Ascending aorta (tissue), 2 donors: ENCODE results near the gene LBR. TPM values are rescaled to one million over a fixed set of nuclear protein-coding genes. Genes with fewer than 3 reads are reported as not detected.

ENCODE experiments used
- DNase-seq, 2 donors: peaks; one replicate each; pipeline ENCODE4 v3.0.0-alpha.2; 2019; ENCODE audit warnings: low spot score in 2 of 2
- H3K27ac ChIP-seq, 2 donors: fragments of 200-600 bp; sonication (generic); one replicate each; pipeline ENCODE4 v1.5.1; 2016 to 2017; ENCODE audit warnings: mild to moderate bottlenecking in 1 of 2
- H3K27me3 ChIP-seq: fragments of 200-600 bp; sonication (generic); one replicate; pipeline ENCODE4 v1.5.1; 2017
- H3K36me3 ChIP-seq, 2 donors: fragments of 200-600 bp; sonication (generic); one replicate each; pipeline ENCODE4 v1.5.1; 2016
- H3K4me1 ChIP-seq, 2 donors: fragments of 200-600 bp; sonication (generic); one replicate each; pipeline ENCODE4 v1.5.1; 2016 to 2017; ENCODE audit warnings: mild to moderate bottlenecking in 1 of 2
- H3K4me3 ChIP-seq, 2 donors: fragments of 200-600 bp; sonication (generic); one replicate each; pipeline ENCODE4 v1.5.1; 2016 to 2017; ENCODE audit warnings: mild to moderate bottlenecking in 1 of 2
- H3K9me3 ChIP-seq, 2 donors: fragments of 200-600 bp; sonication (generic); one replicate each; pipeline ENCODE4 v1.5.1; 2016
- intact Hi-C: fragments of 100-400 bp; cut with DNase I; formaldehyde crosslinking; loops from one replicate; pipeline ENCODE4 v1.15.1; 2023
- total RNA-seq: library from RNA; depleted of rRNA; stranded (reverse); fragments of >200 nt; gene quantifications from one replicate; pipeline ENCODE4 v1.1.0, GENCODE V29; 2016
- TF ChIP-seq, protein P1 (sequence below), 3 experiments: fragments of 200-600 bp in 2 of 3; fragments of 450-650 bp in 1 of 3; sonication (generic) in 2 of 3; IDR thresholded peaks; one replicate each; pipeline ENCODE4 v1.5.1; 2016 to 2019; ENCODE audit warnings: antibody characterized with exemption in 3 of 3, mild to moderate bottlenecking in 1 of 3, moderate library complexity in 1 of 3

Gene LBR
- 21.1 TPM for total RNA-seq

DNA sequence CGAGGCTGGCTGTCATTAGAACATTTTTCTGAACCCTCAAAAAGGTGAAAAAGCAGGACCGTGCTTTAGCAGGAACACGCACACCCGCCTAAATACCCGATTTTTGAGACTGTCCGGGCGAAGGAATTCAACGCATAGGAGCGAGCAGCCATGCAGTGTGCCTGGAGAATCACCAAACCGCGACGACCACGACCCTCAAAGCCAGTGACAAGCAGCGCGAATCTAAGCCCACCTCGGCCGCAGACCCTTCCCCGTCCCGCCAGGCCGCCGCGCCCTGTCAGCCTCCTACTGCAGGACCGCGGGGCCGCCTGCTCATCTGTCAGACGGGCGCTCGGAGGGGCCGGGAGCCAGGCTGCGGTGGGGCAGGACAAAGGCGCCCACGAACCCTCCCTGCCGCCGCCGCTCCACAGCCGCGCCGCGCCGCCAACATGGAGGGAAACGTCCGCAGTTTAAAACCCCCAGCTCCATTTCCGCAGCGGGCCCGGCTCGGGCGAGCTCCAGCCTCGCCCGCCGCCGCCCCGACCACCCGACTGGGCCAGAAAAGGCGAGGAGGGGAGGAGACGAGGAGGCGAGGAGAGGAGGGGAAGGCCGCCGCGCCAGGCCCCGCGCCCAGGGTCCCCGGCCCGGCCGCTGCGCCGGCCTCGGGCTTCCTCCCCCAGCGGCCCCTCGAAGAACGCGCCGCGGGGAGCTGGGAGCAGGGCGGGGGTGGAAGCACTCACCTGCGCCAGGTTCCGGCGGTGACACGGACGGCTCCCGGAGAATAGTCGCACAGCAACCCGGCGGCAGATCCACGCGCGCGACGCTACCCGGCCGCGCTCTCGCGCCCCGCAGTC is at the start of gene LBR:
TSS of gene LBR (minus strand) at position 804 of the 833 bp plus-strand sequence. CDS start 3,963 bp downstream, outside the sequence.
- Histone ChIP-seq H3K4me1 (peaks cover 3 to 26% of the 10 kb centered on the region in 2 donors), H3K27ac (peak within 1 kb of the TSS; percentile 52 to 89), H3K27me3 (no peaks in the 10 kb centered on the region), H3K4me3 (peak within 1 kb of the TSS; percentile 94 to 98), H3K9me3 (no peaks in the 10 kb centered on the region), H3K36me3 (no peaks in the 10 kb centered on the region)
- intact Hi-C loops = loop anchor here (1.0 to 5.0 kb wide), 5 partner anchors 19 to 1890 kb away; partner anchors contain the start of genes CDC42BPA, PSEN2, PYCR2 and SDE2
- DNase-seq = peak in 1 of 2 donors; percentile 75
- TF ChIP-seq, protein P1, sequence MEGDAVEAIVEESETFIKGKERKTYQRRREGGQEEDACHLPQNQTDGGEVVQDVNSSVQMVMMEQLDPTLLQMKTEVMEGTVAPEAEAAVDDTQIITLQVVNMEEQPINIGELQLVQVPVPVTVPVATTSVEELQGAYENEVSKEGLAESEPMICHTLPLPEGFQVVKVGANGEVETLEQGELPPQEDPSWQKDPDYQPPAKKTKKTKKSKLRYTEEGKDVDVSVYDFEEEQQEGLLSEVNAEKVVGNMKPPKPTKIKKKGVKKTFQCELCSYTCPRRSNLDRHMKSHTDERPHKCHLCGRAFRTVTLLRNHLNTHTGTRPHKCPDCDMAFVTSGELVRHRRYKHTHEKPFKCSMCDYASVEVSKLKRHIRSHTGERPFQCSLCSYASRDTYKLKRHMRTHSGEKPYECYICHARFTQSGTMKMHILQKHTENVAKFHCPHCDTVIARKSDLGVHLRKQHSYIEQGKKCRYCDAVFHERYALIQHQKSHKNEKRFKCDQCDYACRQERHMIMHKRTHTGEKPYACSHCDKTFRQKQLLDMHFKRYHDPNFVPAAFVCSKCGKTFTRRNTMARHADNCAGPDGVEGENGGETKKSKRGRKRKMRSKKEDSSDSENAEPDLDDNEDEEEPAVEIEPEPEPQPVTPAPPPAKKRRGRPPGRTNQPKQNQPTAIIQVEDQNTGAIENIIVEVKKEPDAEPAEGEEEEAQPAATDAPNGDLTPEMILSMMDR (IDR thresholded peaks at IDR 0.05) = no peak

- DNase-seq = no peak
- TF ChIP-seq, protein P1 (IDR thresholded peaks at IDR 0.05) = no peak
- intact Hi-C loops = loop anchor here (5.0 kb wide), 2 partner anchors 75 to 175 kb away; partner anchors contain the start of gene ENAH
- Histone ChIP-seq H3K27ac (no peak overlapping the region), H3K4me3 (no peak overlapping the region), H3K27me3 (no peaks in the 10 kb centered on the region), H3K36me3 (no peaks in the 10 kb centered on the region), H3K4me1 (peaks cover 0 to 21% of the 10 kb centered on the region in 2 donors), H3K9me3 (no peaks in the 10 kb centered on the region)
These were observed 49.6 kb upstream of the LBR start for GRCh38 chr1:225477296-225477911.

DNA sequence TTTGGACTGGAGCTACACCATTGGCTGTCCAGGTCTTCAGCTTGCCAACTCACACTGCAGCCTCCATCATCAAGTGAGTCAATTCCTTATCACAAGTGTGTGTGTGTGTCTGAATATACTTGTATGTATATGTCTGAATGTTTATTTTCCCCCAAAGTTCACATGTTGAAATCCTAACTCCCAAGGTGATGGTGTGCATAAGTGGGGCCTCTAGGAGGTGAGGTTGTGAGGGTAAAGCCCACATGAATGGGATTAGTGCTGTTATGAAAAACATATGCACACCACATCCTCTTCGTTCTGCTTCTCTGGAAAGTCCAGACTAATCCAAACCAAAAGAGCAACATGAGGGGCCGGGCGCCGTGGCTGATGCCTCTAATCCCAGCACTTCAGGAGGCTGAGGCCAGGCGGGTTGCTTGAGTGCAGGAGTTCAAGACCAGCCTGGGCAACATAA is 48.7 kb upstream of the LBR start:
- Histone ChIP-seq H3K9me3 (no peaks in the 10 kb centered on the region), H3K4me3 (no peak overlapping the region), H3K27ac (no peak overlapping the region), H3K36me3 (no peaks in the 10 kb centered on the region), H3K27me3 (no peaks in the 10 kb centered on the region), H3K4me1 (peaks cover 0 to 13% of the 10 kb centered on the region in 2 donors)
- TF ChIP-seq, protein P1 (IDR thresholded peaks at IDR 0.05) = no peak
- peak in 1 of 2 donors; percentile 57 for DNase-seq
- intact Hi-C loops = loop anchor here (5.0 kb wide), 2 partner anchors 76 to 176 kb away; partner anchors contain the start of gene ENAH

- H3K4me3 ChIP-seq = no peak overlapping the region
- H3K27ac ChIP-seq = no peak overlapping the region
- no peaks in the 10 kb centered on the region for H3K27me3 ChIP-seq
- peaks cover 0 to 13% of the 10 kb centered on the region in 2 donors for H3K4me1 ChIP-seq
- no peaks in the 10 kb centered on the region for H3K36me3 ChIP-seq
- intact Hi-C loops = loop anchor here (5.0 kb wide), 2 partner anchors 76 to 176 kb away; partner anchors contain the start of gene ENAH
- H3K9me3 ChIP-seq = no peaks in the 10 kb centered on the region
- DNase-seq = peak in 1 of 2 donors; percentile 56
- TF ChIP-seq, protein P1 (IDR thresholded peaks at IDR 0.05) = no peak
These were observed 48.3 kb upstream of the LBR start for GRCh38 chr1:225476100-225476511.

GRCh38 chr1:225474986-225475820 is 47.4 kb upstream of the LBR start:
- H3K9me3 ChIP-seq = no peaks in the 10 kb centered on the region
- intact Hi-C loops = loop anchor here (1.0 to 5.0 kb wide), 7 partner anchors 77 to 502 kb away; partner anchors contain the start of genes ENAH and EPHX1
- peak overlapping the region in 1 of 2 donors; percentile 34 for H3K4me3 ChIP-seq
- TF ChIP-seq, protein P1 (IDR thresholded peaks at IDR 0.05) = peak; percentile 100
- DNase-seq = peak in 1 of 2 donors; percentile 83
- H3K4me1 ChIP-seq = peaks cover 0 to 13% of the 10 kb centered on the region in 2 donors
- no peaks in the 10 kb centered on the region for H3K36me3 ChIP-seq
- H3K27me3 ChIP-seq = no peaks in the 10 kb centered on the region
- H3K27ac ChIP-seq = no peak overlapping the region
